ENCODE measurements around the gene ZNF197. TPM values are rescaled to one million over a fixed set of nuclear protein-coding genes. Genes with fewer than 3 reads are reported as not detected.

The ZNF197 gene
- total and polyA plus RNA-seq, 8 donors, result 13.1 to 37.0 (median 35.5) TPM

DNA sequence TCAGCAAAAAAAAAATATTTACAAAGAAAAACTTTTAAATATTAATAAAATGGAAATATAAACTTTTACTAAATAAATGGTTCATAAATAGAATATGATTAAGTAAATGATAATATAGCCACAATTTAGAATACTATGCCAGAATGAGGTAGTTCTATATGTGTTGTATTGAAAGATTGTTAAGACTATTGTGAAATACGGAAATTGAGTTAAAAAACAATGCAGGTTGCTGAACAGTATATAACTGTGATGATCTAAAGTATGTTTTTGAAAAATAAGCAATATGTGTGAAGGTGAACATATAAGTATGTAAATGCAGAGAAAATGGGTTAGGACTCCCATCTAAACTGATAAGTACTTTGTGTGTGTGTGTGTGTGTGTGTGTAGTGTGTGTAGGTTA, 24.9 kb downstream of the ZNF197 start:
- Histone ChIP-seq H3K4me3 (peak overlapping the region; percentile 76 to 77), H3K9me3 (peaks cover 0 to 20% of the 10 kb centered on the region in 2 donors), H3K4me1 (peaks cover 0 to 11% of the 10 kb centered on the region in 2 donors), H3K27ac (no peak overlapping the region), H3K27me3 (no peaks in the 10 kb centered on the region), H3K36me3 (peaks cover 0 to 42% of the 10 kb centered on the region in 2 donors)
- DNase-seq, result no peak
- no peak for ATAC-seq
- TF ChIP-seq, protein P1, sequence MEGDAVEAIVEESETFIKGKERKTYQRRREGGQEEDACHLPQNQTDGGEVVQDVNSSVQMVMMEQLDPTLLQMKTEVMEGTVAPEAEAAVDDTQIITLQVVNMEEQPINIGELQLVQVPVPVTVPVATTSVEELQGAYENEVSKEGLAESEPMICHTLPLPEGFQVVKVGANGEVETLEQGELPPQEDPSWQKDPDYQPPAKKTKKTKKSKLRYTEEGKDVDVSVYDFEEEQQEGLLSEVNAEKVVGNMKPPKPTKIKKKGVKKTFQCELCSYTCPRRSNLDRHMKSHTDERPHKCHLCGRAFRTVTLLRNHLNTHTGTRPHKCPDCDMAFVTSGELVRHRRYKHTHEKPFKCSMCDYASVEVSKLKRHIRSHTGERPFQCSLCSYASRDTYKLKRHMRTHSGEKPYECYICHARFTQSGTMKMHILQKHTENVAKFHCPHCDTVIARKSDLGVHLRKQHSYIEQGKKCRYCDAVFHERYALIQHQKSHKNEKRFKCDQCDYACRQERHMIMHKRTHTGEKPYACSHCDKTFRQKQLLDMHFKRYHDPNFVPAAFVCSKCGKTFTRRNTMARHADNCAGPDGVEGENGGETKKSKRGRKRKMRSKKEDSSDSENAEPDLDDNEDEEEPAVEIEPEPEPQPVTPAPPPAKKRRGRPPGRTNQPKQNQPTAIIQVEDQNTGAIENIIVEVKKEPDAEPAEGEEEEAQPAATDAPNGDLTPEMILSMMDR (IDR thresholded peaks at IDR 0.05), result no peak
- intact Hi-C loops (cut with DNase I), result no loop called here

GRCh38 chr3:44654039-44654438, 29.2 kb downstream of the ZNF197 start:
- H3K27ac ChIP-seq, result no peak overlapping the region
- DNase-seq (peak in 1 of 4 donors; percentile 5), ATAC-seq (no peak)

GRCh38 chr3:44659015-44659414, 34.2 kb downstream of the ZNF197 start:
- no peaks in the 10 kb centered on the region for H3K27me3 ChIP-seq
- H3K36me3 ChIP-seq, result peaks cover 0 to 82% of the 10 kb centered on the region in 2 donors
- no peak for DNase-seq
- H3K4me3 ChIP-seq, result no peak overlapping the region
- H3K4me1 ChIP-seq, result no peaks in the 10 kb centered on the region
- intact Hi-C loops (cut with DNase I), result no loop called here
- H3K27ac ChIP-seq, result no peak overlapping the region
- H3K9me3 ChIP-seq, result peaks cover 0 to 50% of the 10 kb centered on the region in 2 donors
- no peak for ATAC-seq
- TF ChIP-seq, protein P1 (IDR thresholded peaks at IDR 0.05), result no peak

More at GRCh38 chr3:44654039-44654438, 29.2 kb downstream of the ZNF197 start:
- TF ChIP-seq, protein P1 (IDR thresholded peaks at IDR 0.05), result no peak
- no peak overlapping the region for H3K4me3 ChIP-seq
- intact Hi-C loops (cut with DNase I), result no loop called here
- H3K36me3 ChIP-seq, result peaks cover 0 to 85% of the 10 kb centered on the region in 2 donors
- peaks cover 0 to 21% of the 10 kb centered on the region in 2 donors for H3K9me3 ChIP-seq
- peaks cover 0 to 8% of the 10 kb centered on the region in 2 donors for H3K4me1 ChIP-seq
- no peaks in the 10 kb centered on the region for H3K27me3 ChIP-seq

DNA sequence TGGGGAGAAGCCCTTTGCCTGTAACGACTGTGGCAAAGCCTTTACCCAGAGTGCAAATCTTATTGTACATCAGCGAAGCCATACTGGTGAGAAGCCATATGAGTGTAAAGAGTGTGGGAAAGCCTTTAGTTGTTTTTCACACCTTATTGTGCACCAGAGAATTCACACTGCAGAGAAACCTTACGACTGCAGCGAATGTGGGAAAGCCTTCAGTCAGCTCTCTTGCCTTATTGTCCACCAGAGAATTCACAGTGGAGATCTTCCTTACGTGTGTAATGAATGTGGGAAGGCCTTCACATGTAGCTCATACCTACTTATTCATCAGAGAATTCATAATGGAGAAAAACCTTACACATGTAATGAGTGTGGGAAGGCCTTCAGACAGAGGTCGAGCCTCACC, 34.6 kb downstream of the ZNF197 start:
- Histone ChIP-seq H3K9me3 (peaks cover 0 to 50% of the 10 kb centered on the region in 2 donors), H3K4me1 (no peaks in the 10 kb centered on the region), H3K27ac (no peak overlapping the region), H3K36me3 (peaks cover 0 to 78% of the 10 kb centered on the region in 2 donors), H3K4me3 (no peak overlapping the region), H3K27me3 (no peaks in the 10 kb centered on the region)
- intact Hi-C loops (cut with DNase I), result no loop called here
- ATAC-seq (no peak), DNase-seq (no peak)
- TF ChIP-seq, protein P1 (IDR thresholded peaks at IDR 0.05), result no peak

DNA sequence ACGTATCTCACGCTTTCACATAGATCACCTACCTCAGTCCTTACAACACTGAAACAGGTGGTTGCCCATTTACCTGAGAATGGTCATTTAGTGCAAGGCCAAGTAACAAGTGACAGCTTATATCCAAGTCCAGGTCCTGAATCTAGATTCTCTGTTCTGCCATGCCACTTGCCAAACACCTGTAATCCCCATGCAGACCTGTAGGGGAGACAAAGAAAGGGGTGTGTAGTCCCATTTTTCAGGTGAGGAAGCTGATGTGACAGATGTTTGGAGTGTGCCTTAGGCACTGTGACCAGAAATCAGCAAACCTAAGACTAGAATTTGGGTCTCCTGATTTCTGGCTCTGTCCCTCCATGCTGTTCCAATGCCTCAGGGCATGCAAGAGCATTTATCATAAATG, 36.4 kb downstream of the ZNF197 start:
- Histone ChIP-seq H3K27ac (no peak overlapping the region), H3K9me3 (peaks cover 0 to 59% of the 10 kb centered on the region in 2 donors), H3K27me3 (no peaks in the 10 kb centered on the region), H3K4me1 (no peaks in the 10 kb centered on the region), H3K4me3 (no peak overlapping the region), H3K36me3 (peaks cover 0 to 60% of the 10 kb centered on the region in 2 donors)
- intact Hi-C loops (cut with DNase I), result no loop called here
- TF ChIP-seq, protein P1 (IDR thresholded peaks at IDR 0.05), result no peak
- no peak for DNase-seq
- no peak for ATAC-seq

Data from left lung (tissue), 10 donors.